A673 (cell line): ENCODE data around the gene LUZP1. TPM values are rescaled to one million over a fixed set of nuclear protein-coding genes. Genes with fewer than 3 reads are reported as not detected.

ENCODE experiments used
- BruUV-seq: library from RNA; stranded (reverse); fragments of 400-500 nt; replicated peaks from 2 replicates; lab custom pipeline; 2021; lab: Mats Ljungman, UMichigan
- CTCF ChIA-PET: fragments of 300-600 bp; sonication (Branson Sonifier 250); formaldehyde crosslinking; loops from one replicate; lab custom pipeline; 2022; ENCODE audit warnings: antibody characterized with exemption; lab: Charles Lee
- POLR2A ChIA-PET: fragments of 300-600 bp; sonication (Branson Sonifier 250); formaldehyde crosslinking; loops from one replicate; lab custom pipeline; 2022; ENCODE audit warnings: antibody characterized with exemption; ENCODE audit not compliant: low non-redundant PET; lab: Charles Lee
- DNase-seq: peaks from one replicate; pipeline ENCODE4 v3.0.0-alpha.2; 2015; ENCODE audit warnings: low spot score
- H3K27ac ChIP-seq: fragments of 200-600 bp; sonication (generic); 2 replicates; pipeline ENCODE4 v1.5.1; 2016; ENCODE audit warnings: mixed run types, low read depth, mild to moderate bottlenecking, mixed read lengths, antibody characterized with exemption, low read length; ENCODE audit not compliant: poor library complexity, severe bottlenecking
- H3K27me3 ChIP-seq: fragments of 200-600 bp; sonication (generic); replicated peaks from 2 replicates; pipeline ENCODE4 v1.6.1; 2017; ENCODE audit warnings: mixed run types, low read depth, mild to moderate bottlenecking, mixed read lengths, antibody characterized with exemption, low read length; ENCODE audit not compliant: insufficient read depth, poor library complexity
- H3K36me3 ChIP-seq: fragments of 200-600 bp; sonication (generic); 2 replicates; pipeline ENCODE4 v1.6.1; 2016; ENCODE audit warnings: mixed run types, mild to moderate bottlenecking, mixed read lengths, antibody characterized with exemption, low read length; ENCODE audit not compliant: insufficient read depth, poor library complexity, severe bottlenecking
- H3K4me1 ChIP-seq: fragments of 200-600 bp; sonication (generic); 2 replicates; pipeline ENCODE4 v1.6.1; 2017; ENCODE audit warnings: mixed run types, mild to moderate bottlenecking, mixed read lengths, antibody characterized with exemption, low read length; ENCODE audit not compliant: insufficient read depth, poor library complexity, severe bottlenecking
- H3K4me3 ChIP-seq: fragments of 200-600 bp; sonication (generic); 2 replicates; pipeline ENCODE4 v1.5.1; 2016; ENCODE audit warnings: low read depth, mixed run types, mild to moderate bottlenecking, mixed read lengths, low read length; ENCODE audit not compliant: poor library complexity, severe bottlenecking
- H3K9me3 ChIP-seq: fragments of 200-600 bp; sonication (generic); 2 replicates; pipeline ENCODE4 v1.6.1; 2016; ENCODE audit warnings: mixed run types, low read depth, mild to moderate bottlenecking, mixed read lengths, antibody characterized with exemption, low read length; ENCODE audit not compliant: poor library complexity, severe bottlenecking
- EZH2 ChIP-seq: fragments of 200-600 bp; sonication (generic); IDR thresholded peaks from 2 replicates; pipeline ENCODE4 v1.6.1; 2017; ENCODE audit warnings: borderline replicate concordance, low read depth, mild to moderate bottlenecking, mixed read lengths, antibody characterized with exemption, low read length; ENCODE audit not compliant: poor library complexity, severe bottlenecking
- intact Hi-C: fragments of 100-400 bp; cut with micrococcal nuclease; formaldehyde crosslinking; loops from one replicate; pipeline ENCODE4 v1.10.0; 2022; ENCODE audit not compliant: unreplicated experiment
- total RNA-seq: library from RNA; stranded (reverse); gene quantifications from 2 replicates; pipeline ENCODE4 v1.2.3, GENCODE V29; 2021
- TF ChIP-seq, protein P1 (sequence below): fragments of 300-800, 200-600 bp; sonication (generic); conservative IDR thresholded peaks from 2 replicates; pipeline ENCODE4 v1.5.1; 2017; ENCODE audit warnings: low read depth, mild to moderate bottlenecking, antibody characterized with exemption, low read length, moderate library complexity, mixed read lengths

The LUZP1 gene
- total RNA-seq, 1 experiment from 2014 or later = 34.9 TPM

DNA sequence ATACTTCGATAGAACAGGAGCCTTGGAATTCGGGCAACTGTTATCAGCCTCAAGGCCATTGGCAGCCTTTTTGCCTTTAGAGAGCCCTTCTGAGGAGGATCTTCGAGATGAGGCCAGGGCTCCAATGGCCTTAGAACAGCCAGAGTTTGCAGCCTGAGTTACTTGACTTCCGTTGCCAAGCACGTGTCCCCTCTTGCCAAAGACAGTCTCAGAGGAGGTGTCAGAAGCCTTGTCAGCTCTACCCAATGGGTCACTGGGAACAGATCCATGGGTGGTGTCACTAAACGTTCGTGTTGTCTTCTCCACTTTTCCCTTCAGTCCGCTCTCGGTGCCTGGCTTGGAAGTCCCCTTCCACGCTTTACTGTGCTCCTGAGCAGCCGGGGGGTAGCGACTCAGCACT, 76.2 kb downstream of the LUZP1 start:
- CTCF ChIA-PET = interaction anchor here (0.6 kb wide), 1 partner anchor 102 kb away, joined by 5 read pairs; no protein-coding TSS in a partner anchor
- no TSS peak for BruUV-seq
- H3K27me3 ChIP-seq = no peaks in the 10 kb centered on the region
- TF ChIP-seq, protein P1, sequence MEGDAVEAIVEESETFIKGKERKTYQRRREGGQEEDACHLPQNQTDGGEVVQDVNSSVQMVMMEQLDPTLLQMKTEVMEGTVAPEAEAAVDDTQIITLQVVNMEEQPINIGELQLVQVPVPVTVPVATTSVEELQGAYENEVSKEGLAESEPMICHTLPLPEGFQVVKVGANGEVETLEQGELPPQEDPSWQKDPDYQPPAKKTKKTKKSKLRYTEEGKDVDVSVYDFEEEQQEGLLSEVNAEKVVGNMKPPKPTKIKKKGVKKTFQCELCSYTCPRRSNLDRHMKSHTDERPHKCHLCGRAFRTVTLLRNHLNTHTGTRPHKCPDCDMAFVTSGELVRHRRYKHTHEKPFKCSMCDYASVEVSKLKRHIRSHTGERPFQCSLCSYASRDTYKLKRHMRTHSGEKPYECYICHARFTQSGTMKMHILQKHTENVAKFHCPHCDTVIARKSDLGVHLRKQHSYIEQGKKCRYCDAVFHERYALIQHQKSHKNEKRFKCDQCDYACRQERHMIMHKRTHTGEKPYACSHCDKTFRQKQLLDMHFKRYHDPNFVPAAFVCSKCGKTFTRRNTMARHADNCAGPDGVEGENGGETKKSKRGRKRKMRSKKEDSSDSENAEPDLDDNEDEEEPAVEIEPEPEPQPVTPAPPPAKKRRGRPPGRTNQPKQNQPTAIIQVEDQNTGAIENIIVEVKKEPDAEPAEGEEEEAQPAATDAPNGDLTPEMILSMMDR = no peak
- TF ChIP-seq EZH2 = no peak
- POLR2A ChIA-PET = no interaction called here
- no peaks in the 10 kb centered on the region for H3K9me3 ChIP-seq
- DNase-seq = no peak
- no peaks in the 10 kb centered on the region for H3K4me1 ChIP-seq
- peaks cover 30% of the 10 kb centered on the region for H3K36me3 ChIP-seq
- no peak overlapping the region for H3K4me3 ChIP-seq
- no peak overlapping the region for H3K27ac ChIP-seq
- intact Hi-C loops = loop anchor here (10.0 kb wide), 2 partner anchors 172 to 442 kb away; partner anchors contain the start of gene E2F2

DNA sequence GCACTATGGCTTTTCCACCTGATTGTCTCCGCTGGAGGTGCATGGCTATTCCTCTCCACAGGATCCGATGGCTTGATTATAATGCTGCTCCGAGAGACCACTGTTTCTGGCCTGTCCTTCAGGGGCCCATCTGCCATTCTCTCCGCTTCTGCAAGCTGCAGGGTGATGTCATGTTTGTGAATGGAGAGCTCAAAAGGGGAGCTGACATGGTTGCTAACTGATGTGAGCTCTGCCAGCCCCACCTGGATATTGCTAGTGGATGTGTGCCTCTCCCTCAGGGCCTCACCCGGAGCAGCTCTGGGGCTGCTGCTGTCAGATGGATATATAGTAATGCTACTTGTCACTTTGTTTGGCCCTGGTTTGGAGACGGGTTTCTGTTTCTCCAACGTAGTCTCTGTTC, 77.1 kb downstream of the LUZP1 start:
- H3K27me3 ChIP-seq = no peaks in the 10 kb centered on the region
- intact Hi-C loops = loop anchor here (10.0 kb wide), 2 partner anchors 173 to 443 kb away; partner anchors contain the start of gene E2F2
- H3K9me3 ChIP-seq = no peaks in the 10 kb centered on the region
- no peaks in the 10 kb centered on the region for H3K4me1 ChIP-seq
- ChIA-PET POLR2A (no interaction called here), CTCF (interaction anchor here (0.6 kb wide), 1 partner anchor 101 kb away, joined by 5 read pairs; no protein-coding TSS in a partner anchor)
- no peak for DNase-seq
- no peak overlapping the region for H3K4me3 ChIP-seq
- no TSS peak for BruUV-seq
- TF ChIP-seq, protein P1 = no peak
- TF ChIP-seq EZH2 = no peak
- peaks cover 37% of the 10 kb centered on the region for H3K36me3 ChIP-seq
- H3K27ac ChIP-seq = no peak overlapping the region

DNA sequence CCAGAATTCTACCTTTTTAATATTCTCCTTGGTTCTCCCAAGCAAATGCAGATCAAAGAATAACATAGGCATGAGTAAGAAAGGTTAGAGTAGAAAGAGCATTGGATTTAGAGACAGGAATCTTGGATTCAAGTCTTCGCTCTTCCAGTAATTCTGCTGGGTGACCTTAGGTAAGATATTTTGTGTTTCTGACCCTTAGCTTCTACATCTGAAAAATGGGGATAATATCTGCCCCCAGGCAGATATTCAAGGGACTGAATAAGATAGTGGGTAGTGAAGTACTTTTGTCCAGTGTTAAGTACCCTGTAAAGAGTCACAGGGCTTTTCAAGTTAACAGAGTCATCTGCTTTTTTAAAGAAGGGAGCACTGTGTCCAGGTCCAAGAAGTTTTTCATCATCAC, 78.6 kb downstream of the LUZP1 start:
- BruUV-seq = no TSS peak
- ChIA-PET POLR2A (no interaction called here), CTCF (no interaction called here)

More for the DNA sequence above, 78.6 kb downstream of the LUZP1 start:
- H3K9me3 ChIP-seq = no peaks in the 10 kb centered on the region
- H3K4me1 ChIP-seq = no peaks in the 10 kb centered on the region
- peaks cover 43% of the 10 kb centered on the region for H3K36me3 ChIP-seq
- no peak for DNase-seq
- no peaks in the 10 kb centered on the region for H3K27me3 ChIP-seq
- intact Hi-C loops = loop anchor here (10.0 kb wide), 2 partner anchors 175 to 445 kb away; partner anchors contain the start of gene E2F2
- no peak for TF ChIP-seq EZH2
- TF ChIP-seq, protein P1 = no peak
- H3K27ac ChIP-seq = no peak overlapping the region
- no peak overlapping the region for H3K4me3 ChIP-seq
